Neuron (in vitro differentiated cells): ENCODE data around the gene TSC22D4.
"Not testable (repeated sequence)": the region's sequence is repeated elsewhere in the genome, so short reads cannot be mapped to it uniquely, and the experiment has no call there.

Experiments
- H2AFZ ChIP-seq: one replicate; pipeline ENCODE4 v1.6.1; 2013; ENCODE audit warnings: low read depth, mild to moderate bottlenecking, inconsistent platforms, low read length, moderate library complexity
- H3K27me3 ChIP-seq: one replicate; pipeline ENCODE4 v1.6.1; 2013; ENCODE audit warnings: low read length; ENCODE audit not compliant: insufficient read depth
- H3K36me3 ChIP-seq: one replicate; pipeline ENCODE4 v1.6.1; 2013; ENCODE audit warnings: low read length; ENCODE audit not compliant: insufficient read depth
- H3K4me1 ChIP-seq: one replicate; pipeline ENCODE4 v1.6.1; 2013; ENCODE audit warnings: low read length; ENCODE audit not compliant: insufficient read depth
- H3K4me3 ChIP-seq: 2 replicates; pipeline ENCODE4 v1.5.1; 2013; ENCODE audit warnings: mild to moderate bottlenecking, low read length, moderate library complexity
- H3K9me3 ChIP-seq: one replicate; pipeline ENCODE4 v1.6.1; 2013; ENCODE audit warnings: low read length

The TSC22D4 gene

DNA sequence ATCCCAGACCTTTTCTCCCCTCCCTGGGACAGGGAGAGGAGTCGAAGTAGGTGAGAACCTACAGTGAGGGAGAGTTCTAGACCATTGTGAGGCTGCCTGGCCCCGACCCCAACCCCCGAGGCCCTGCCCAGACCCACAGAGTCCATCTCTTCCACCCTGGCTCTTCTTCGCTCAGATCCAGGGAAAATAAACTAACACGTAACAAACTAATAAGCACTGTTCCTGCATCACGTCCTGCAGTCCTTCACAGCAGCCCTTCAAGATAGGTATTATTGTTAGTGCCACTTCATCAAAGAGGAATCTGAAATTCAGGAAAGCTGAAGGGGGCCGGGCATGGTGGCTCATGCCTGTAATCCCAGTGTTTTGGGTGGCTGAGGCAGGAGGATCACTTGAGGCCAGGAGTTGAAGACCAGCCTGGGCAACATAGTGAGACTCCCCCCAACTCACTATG, 14.8 kb downstream of the TSC22D4 start, which contains the start of gene SPACDR:
SPACDR (minus strand) TSS at position 51 of the 451 bp plus-strand sequence. CDS start 235 bp downstream, outside the sequence.
- Histone ChIP-seq H3K36me3 (peaks cover 4% of the 10 kb centered on the region), H3K27me3 (no peaks in the 10 kb centered on the region), H2AFZ (no peak within 1 kb of the TSS), H3K4me1 (no peaks in the 10 kb centered on the region), H3K4me3 (no peak within 1 kb of the TSS), H3K9me3 (no peaks in the 10 kb centered on the region)

DNA sequence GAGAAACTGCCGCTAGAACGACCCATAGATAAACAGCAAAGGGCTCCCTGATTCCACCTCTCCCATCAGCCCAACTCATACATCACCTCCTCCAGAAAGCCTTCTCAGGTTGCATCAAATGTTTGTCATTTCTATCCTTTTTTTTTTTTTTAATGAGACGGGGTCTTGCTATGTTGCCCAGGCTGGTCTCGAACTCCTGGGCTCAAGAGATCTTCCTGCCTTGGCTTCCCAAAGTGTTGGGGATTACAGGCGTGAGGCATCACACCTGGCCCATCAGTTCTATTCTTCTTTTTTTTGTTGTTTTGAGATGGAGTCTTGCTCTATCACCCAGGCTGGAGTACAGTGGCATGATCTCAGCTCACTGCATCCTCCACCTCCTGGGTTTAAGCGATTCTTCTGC, 22.0 kb downstream of the TSC22D4 start:
- Histone ChIP-seq H3K36me3 (peaks cover 2% of the 10 kb centered on the region), H3K4me1 (no peaks in the 10 kb centered on the region), H3K4me3 (no peak overlapping the region), H3K27me3 (no peaks in the 10 kb centered on the region), H2AFZ (no peak overlapping the region), H3K9me3 (no peaks in the 10 kb centered on the region)

- Histone ChIP-seq H3K27me3 (no peaks in the 10 kb centered on the region), H3K9me3 (no peaks in the 10 kb centered on the region), H3K4me1 (no peaks in the 10 kb centered on the region), H3K36me3 (peaks cover 2% of the 10 kb centered on the region), H2AFZ (no peak overlapping the region), H3K4me3 (no peak overlapping the region)
These were observed 22.5 kb downstream of the TSC22D4 start for GRCh38 chr7:100456562-100456961.

DNA sequence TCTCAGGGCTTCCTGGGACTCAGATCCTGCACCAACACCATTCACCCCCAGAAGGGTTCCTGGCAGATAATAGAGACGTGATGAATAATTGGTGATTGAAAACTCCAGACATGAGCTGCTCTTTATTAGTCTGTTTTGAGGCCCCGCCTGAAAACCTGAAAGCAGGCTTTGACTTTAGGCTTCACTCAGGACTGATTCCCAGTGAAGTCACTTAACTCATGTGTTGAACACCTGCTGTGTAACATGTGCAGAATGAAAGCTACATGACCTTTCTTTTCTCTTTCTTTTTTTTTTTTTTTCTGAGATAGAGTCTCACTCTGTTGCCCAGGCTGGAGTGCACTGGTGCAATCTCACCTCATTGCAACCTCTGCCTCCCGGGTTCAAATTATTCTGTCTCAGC, 23.8 kb downstream of the TSC22D4 start:
- no peak overlapping the region for H3K4me3 ChIP-seq
- H2AFZ ChIP-seq: no peak overlapping the region
- H3K9me3 ChIP-seq: no peaks in the 10 kb centered on the region
- no peaks in the 10 kb centered on the region for H3K4me1 ChIP-seq
- no peaks in the 10 kb centered on the region for H3K27me3 ChIP-seq
- H3K36me3 ChIP-seq: no peaks in the 10 kb centered on the region

GRCh38 chr7:100453854-100454253, 25.2 kb downstream of the TSC22D4 start:
- H3K36me3 ChIP-seq, H3K9me3 ChIP-seq, H3K4me1 ChIP-seq, H3K27me3 ChIP-seq, H2AFZ ChIP-seq, H3K4me3 ChIP-seq: not testable (repeated sequence)

DNA sequence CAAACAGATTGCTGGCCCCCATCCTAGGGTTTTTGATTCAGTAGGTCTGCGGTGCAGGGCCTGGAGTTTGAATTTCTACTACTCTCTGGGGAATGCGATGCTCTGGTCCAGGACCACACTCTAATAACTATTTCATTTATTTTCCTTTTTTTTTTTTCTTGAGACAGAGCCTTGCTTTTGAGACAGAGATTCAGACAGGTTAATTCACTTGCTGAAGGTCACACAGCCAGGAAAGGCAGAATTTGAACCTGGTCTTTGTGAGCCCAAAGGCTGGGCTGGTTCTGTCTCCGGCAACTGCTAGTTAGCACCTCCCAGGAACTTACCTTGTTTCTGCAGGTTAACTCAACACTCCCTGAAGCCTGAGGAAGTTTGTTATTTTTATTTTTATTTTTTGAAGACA, 26.5 kb downstream of the TSC22D4 start:
- H2AFZ ChIP-seq: no peak overlapping the region
- H3K4me3 ChIP-seq: no peak overlapping the region
- no peaks in the 10 kb centered on the region for H3K27me3 ChIP-seq
- H3K9me3 ChIP-seq: no peaks in the 10 kb centered on the region
- H3K4me1 ChIP-seq: no peaks in the 10 kb centered on the region
- H3K36me3 ChIP-seq: no peaks in the 10 kb centered on the region

GRCh38 chr7:100449190-100449795, 29.7 kb downstream of the TSC22D4 start:
- Histone ChIP-seq H3K4me1 (peaks cover 15% of the 10 kb centered on the region), H3K36me3 (no peaks in the 10 kb centered on the region), H3K27me3 (no peaks in the 10 kb centered on the region), H2AFZ (no peak overlapping the region), H3K9me3 (no peaks in the 10 kb centered on the region), H3K4me3 (no peak overlapping the region)

DNA sequence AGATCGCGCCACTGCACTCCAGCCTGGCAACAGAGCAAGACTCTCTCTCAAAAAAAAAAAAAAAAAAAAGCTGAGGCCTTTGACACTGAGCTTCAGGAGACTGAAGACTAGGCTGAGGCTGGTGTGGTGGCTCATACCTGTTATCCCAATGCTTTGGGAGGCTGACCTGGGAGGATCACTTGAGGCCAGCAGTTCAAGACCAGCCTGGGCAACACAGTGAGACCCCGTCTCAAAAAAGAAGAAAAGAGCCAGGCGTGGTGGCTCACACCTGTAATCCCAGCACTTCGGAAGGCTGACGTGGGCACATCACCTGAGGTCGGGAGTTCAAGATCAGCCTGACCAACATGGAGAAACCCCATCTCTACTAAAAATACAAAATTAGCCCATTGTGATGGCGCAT, 31.7 kb downstream of the TSC22D4 start:
- H3K4me1 ChIP-seq: peaks cover 18% of the 10 kb centered on the region
- not testable (repeated sequence) for H3K27me3 ChIP-seq, H2AFZ ChIP-seq, H3K36me3 ChIP-seq, H3K9me3 ChIP-seq, H3K4me3 ChIP-seq

GRCh38 chr7:100446040-100446439, 33.0 kb downstream of the TSC22D4 start:
- no peaks in the 10 kb centered on the region for H3K9me3 ChIP-seq
- no peak overlapping the region for H2AFZ ChIP-seq
- no peaks in the 10 kb centered on the region for H3K27me3 ChIP-seq
- H3K36me3 ChIP-seq: no peaks in the 10 kb centered on the region
- no peak overlapping the region for H3K4me3 ChIP-seq
- H3K4me1 ChIP-seq: peaks cover 18% of the 10 kb centered on the region

DNA sequence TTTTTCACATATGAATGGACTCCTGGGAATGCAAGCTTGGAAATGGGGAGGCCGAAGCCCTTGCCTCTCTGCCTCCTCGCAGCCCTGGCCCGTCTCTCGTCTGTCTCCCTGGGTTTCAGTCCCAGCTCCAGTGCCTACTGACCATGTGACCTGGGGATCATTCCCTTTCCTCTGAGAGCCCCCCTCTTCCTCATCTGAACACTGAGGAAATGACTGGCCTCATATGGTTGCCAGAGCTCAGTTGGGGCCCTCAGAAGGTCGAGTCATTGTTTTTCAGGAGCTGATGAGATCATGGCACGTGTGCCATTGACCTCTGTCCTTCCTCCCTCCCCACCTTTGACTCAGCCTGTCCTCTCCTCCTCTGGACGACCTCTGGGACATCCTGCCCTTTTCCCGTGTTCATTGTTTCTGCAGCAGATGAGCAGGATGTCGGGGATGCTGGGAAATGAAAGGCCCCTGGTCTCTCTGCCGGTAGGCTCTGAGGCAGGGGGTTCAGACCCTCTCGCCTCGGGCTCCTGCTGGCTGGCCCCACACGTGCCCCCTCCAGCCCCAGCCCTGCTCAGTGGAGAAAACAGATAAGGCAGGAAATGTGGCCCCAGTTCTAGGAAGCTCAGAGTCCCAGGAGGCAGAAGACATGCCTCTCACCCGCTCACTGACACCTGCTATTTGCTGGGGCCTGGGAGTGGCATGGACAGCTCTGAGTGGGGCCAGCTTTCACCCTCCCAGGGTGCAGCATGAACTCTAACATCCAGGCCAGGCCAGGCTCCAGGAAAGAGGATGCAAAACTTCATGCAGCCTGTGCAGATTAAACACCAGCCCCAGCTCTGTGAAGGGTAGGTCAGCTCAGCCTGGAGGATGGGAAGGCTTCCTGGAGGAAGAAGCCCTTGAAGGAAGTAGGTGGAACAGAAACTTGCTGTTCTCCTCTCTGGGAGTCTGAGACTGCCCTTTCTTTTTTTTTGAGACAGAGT, 34.4 kb downstream of the TSC22D4 start:
- Histone ChIP-seq H3K4me1 (peaks cover 18% of the 10 kb centered on the region), H3K9me3 (no peaks in the 10 kb centered on the region), H2AFZ (peak overlapping the region; percentile 37), H3K4me3 (no peak overlapping the region), H3K27me3 (no peaks in the 10 kb centered on the region), H3K36me3 (no peaks in the 10 kb centered on the region)

GRCh38 chr7:100443096-100443840, 35.7 kb downstream of the TSC22D4 start:
- Histone ChIP-seq H3K4me1 (peaks cover 18% of the 10 kb centered on the region), H3K9me3 (no peaks in the 10 kb centered on the region), H2AFZ (no peak overlapping the region), H3K36me3 (no peaks in the 10 kb centered on the region), H3K4me3 (no peak overlapping the region), H3K27me3 (no peaks in the 10 kb centered on the region)

DNA sequence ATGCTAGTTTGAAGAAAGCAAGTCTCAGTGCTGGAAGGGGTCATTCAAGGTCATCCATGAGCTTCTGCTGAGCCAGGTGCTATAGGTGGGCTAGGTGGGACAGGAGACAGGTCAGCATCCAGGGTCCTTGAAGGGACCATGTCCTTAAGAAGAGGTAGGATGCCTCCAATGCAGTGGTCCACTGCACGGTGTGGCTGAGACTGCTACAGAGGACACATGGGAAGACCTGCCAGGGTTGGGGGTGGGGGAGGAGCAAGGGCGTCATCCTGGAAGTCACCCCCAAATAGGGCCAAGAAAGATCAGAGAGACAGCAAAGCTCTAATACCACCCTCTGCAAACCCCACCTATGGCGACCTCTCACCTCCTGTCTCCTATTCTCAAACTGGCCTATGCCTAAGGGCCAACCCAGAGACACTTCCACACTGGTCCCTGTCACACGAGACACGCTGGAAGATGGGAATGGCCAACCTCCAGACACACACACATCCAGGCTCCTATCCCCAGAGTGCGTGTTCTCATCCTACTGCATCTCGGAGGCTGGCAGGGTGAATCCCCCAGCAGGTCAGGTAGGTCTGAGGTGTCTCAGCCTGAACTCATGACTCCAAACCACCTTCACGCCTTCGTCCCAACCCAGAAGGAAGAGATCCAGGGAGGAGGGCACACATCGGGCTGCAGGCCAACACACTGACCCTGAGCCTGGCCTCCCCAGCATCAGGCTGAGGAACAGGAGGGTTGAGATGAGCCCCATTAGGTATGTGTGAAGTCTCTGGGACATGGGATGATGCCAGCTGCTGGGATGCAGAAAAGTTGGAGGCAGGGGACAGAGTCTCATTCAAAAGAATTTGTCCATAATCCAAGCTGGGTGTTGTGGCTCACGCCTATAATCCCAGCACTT, 37.1 kb downstream of the TSC22D4 start:
- Histone ChIP-seq H3K27me3 (no peaks in the 10 kb centered on the region), H3K9me3 (no peaks in the 10 kb centered on the region), H2AFZ (no peak overlapping the region), H3K4me1 (peaks cover 18% of the 10 kb centered on the region), H3K36me3 (no peaks in the 10 kb centered on the region), H3K4me3 (no peak overlapping the region)
